Sigmoid colon (tissue), 4 donors: Measurements from ENCODE around the gene FAM241B.

ENCODE experiments used
- EP300 ChIP-seq, 4 donors: sonication (generic); formaldehyde crosslinking; IDR thresholded peaks; one replicate each; pipeline ENCODE4 v1.6.1; 2017; ENCODE audit warnings: antibody characterized with exemption in 4 of 4
- POLR2AphosphoS5 ChIP-seq, 4 donors: sonication (generic); formaldehyde crosslinking; IDR thresholded peaks; one replicate each; pipeline ENCODE4 v1.6.1; 2017; ENCODE audit warnings: antibody characterized with exemption in 4 of 4
- TF ChIP-seq, protein P1 (sequence below), 4 experiments: fragments of 450-650 bp in 3 of 4; fragments of 200-600 bp in 1 of 4; IDR thresholded peaks; one replicate each; pipeline ENCODE4 v1.5.1; 2016 to 2019; ENCODE audit warnings: antibody characterized with exemption in 4 of 4, mild to moderate bottlenecking in 3 of 4, moderate library complexity in 2 of 4

GRCh38 chr10:69651362-69651761 is 21.3 kb downstream of the FAM241B start:
- TF ChIP-seq, protein P1, sequence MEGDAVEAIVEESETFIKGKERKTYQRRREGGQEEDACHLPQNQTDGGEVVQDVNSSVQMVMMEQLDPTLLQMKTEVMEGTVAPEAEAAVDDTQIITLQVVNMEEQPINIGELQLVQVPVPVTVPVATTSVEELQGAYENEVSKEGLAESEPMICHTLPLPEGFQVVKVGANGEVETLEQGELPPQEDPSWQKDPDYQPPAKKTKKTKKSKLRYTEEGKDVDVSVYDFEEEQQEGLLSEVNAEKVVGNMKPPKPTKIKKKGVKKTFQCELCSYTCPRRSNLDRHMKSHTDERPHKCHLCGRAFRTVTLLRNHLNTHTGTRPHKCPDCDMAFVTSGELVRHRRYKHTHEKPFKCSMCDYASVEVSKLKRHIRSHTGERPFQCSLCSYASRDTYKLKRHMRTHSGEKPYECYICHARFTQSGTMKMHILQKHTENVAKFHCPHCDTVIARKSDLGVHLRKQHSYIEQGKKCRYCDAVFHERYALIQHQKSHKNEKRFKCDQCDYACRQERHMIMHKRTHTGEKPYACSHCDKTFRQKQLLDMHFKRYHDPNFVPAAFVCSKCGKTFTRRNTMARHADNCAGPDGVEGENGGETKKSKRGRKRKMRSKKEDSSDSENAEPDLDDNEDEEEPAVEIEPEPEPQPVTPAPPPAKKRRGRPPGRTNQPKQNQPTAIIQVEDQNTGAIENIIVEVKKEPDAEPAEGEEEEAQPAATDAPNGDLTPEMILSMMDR (IDR thresholded peaks at IDR 0.05), result no peak
- TF ChIP-seq POLR2AphosphoS5 (IDR thresholded peaks at IDR 0.05), result no peak
- no peak for TF ChIP-seq EP300 (IDR thresholded peaks at IDR 0.05)
